ENCODE results near the gene AUTS2.

Gene AUTS2

DNA sequence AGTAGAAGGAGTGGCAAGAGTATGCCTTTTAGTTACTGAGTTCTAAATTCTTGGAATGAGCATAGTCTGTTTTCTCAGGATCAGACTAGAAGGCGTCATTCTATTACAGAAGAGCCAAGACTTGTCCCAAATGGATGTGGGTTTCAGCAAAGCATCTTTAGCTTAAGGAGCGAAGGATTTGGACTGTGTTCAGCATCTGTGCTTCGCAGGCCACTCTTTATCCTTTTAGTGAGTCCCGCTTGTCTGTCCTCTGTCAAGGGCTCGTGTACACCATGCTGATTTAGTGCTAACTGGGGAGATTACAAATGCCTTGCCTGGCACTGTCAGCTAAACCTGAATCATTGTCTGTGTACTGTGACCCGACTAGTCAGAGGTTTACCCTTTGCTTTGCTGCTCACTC lies 465.7 kb downstream of the AUTS2 start:
- DNase-seq (ENCODE audit: low read depth in 3 of 3) = no peak

DNA sequence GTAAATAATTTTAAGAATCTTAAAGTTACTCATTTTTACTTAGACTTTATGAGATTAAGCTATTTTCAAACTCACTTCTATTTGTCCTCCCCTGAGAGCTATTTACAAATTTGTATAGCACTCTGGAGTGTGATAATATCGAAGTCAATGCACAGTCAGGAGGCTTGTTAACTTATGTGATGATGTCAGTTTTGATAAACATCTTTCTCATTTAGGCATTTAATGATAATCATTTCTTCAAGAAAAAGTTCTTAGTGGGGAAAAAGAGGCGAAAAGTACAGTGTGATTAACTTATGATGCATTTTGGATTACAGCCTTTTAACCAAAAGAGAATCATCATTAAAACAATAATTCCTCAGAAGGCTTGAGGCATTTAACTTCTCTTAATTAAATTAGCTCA lies 468.6 kb downstream of the AUTS2 start:
- no peak for DNase-seq (ENCODE audit: low read depth in 3 of 3)

DNA sequence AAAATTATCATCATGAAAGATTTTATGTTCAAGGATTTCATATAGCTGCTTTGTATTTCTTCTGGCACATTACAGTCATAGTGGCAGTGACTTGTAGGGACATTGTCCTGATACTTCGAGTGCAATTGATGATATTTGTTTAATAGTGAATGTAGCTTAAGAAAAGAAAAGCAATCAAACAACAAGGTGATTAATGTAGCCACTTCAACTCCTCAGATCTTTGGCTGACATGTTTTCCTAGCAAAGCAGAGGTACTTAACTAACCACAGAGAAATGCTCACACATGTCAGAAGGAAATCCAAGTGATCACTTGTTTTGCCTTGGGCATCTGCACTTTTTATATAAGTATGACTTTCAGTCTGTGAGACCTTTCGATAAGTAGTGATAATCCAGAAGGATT lies 470.3 kb downstream of the AUTS2 start:
- no peak for DNase-seq (ENCODE audit: low read depth in 3 of 3)

DNA sequence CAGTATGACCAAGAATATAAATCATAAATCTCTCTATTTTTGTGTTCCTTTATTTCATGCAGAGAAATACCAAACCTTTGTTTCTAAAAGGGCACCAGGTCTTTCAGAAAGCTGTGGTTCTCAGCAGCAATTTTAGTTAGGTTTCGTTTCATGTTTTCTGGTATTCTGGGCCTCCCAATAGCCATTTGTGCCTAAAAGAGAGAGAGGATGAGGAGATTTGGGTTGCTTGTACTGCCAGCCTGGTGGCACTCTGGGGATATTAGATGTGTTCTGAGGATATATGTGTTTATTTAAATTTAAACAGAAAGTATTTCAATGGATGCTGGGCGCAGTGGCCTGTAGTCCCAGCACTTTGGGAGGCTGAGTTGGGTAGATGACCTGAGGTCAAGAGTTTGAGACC lies 471.7 kb downstream of the AUTS2 start:
- no peak for DNase-seq (ENCODE audit: low read depth in 3 of 3)

DNA sequence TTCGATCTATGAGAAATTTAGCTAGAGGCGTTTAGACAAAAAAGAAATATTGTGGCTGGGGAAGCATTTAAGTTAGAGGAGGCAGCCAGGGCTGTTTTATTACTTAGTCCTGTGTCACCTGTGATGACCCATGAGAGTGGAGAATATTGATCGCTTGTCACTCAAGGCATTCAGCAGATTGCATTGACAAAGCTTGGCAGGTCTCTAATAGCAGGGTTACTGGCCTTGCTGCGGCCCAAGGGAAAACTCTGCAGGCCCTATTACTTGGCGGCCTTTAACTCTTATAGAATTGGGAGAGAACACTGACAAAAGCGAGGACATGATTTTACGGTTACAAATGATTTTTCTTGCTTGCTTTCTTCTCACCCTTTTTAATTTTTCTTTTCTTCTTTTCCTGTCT lies 473.5 kb downstream of the AUTS2 start:
- DNase-seq (ENCODE audit: low read depth in 3 of 3) = no peak

DNA sequence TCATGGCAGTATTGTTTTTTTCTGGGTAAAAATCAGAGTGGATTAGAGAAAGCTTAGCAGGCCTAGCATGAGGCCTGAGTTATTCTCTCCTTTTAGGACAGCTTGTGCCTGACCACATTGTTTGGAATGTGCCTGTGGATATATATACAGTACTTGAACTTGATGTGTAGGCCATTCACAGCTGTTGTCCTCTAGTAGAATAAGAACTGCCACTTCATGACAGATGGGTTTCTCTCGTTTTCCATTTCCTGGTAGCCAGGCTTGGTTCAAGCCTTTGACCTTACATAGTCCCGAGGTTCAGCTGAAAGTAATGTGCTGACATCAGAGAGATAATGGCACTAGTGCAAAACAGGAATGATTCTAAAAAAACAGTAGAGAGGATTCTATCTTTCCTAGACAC lies 473.9 kb downstream of the AUTS2 start:
- no peak for DNase-seq (ENCODE audit: low read depth in 3 of 3)

DNA sequence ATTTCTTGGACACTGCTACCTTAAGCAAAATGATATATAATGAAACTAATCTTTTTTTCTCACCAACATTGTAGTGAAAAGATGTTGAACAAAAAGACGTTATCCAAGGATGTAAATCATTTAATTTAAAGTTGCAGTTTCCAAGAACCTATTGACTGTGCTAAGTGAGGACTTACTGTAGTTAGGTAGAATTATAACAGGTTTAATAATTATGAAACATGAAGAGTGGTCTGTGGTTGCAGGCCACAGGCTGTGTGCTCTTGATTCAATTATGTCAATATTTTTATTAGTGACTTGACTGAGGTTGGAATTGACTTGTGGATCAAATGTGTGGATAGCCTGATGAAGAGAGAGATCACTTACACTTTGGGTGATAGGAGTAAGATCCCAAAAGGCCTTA lies 478.1 kb downstream of the AUTS2 start:
- no peak for DNase-seq (ENCODE audit: low read depth in 3 of 3)

DNA sequence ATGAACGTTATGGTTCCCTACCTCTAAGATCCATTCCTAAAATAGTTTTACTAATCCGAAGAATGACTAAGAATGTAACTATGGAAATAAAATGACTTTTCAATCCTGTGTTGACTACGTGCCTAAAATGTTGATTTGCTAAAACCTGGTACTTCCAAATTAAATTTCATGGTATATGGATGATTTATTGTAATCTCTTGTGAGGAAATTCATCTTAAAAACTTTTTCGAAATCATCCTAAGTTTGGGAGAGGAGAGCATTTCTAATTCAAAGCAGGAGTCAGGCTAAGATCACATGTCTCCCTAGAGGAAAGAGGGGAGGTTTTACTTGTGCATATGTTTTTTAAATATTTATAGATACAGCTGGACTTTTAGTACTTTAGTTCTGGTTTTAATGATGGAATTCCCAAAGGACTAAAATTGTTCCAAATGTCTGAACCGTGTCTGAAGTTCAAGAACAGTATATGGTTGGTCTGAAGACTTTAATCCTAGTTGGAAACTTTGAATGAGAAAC lies 483.9 kb downstream of the AUTS2 start:
- DNase-seq (ENCODE audit: low read depth in 3 of 3) = no peak

DNA sequence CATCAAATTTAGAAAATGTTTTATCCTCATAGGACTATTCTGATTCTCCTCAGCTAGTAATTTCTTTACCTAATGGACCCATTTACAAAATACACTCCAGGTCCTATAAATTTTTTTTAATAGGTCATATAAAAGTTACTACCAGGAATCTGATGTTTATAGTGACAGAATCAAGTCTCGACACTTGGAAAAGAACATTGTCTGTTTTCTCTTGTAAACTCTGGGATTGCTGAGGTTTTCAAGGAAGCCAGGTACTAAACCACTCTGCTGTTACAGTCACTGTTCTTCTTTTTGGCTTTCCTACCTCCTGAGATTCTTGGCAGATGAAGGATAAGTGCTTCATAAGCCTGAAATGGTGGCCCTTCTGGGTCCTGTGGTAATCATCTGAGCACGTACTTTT lies 493.1 kb downstream of the AUTS2 start:
- DNase-seq (ENCODE audit: low read depth in 3 of 3) = no peak

DNA sequence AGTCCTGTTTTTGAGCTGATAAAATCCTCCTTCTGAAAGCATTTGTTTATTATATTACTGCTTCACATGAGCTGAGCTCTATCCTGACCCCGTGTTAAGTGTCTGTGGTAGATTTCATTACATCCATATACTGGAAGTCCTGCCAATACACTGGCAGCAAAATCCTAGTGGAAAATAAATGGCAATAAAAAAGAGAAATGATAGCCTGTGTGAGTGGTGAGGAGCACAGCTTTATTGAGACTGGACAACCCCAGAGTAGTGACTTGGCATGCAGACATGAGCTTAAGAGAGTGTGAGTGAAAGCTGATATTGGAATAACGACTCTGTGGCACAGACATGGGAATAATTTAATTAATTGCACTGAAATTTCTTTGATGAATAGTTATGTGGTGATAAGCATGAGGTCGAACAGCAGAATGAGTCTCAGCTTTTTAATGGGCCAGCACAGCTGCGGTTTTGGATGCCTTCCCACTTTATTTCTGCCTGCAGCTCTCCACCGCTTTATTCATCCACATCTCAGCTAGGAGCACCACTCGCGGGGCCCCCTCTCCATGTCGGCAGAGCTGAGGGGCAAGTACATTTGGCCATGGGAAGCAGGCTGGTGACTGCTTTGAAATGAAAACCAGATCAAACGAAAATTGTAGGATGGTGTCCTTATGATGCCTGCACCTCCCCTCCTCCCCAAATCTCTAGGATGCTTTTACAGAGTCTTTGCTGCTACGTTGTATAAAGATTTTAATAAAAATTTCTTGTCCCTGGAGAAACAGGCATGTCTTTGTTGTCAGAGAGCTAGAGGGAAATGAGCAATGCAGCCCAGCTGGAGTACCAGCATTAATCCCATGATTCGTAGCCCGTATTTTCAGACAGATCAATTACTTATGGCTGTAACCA lies 494.3 kb downstream of the AUTS2 start:
- no peak for DNase-seq (ENCODE audit: low read depth in 3 of 3)

DNA sequence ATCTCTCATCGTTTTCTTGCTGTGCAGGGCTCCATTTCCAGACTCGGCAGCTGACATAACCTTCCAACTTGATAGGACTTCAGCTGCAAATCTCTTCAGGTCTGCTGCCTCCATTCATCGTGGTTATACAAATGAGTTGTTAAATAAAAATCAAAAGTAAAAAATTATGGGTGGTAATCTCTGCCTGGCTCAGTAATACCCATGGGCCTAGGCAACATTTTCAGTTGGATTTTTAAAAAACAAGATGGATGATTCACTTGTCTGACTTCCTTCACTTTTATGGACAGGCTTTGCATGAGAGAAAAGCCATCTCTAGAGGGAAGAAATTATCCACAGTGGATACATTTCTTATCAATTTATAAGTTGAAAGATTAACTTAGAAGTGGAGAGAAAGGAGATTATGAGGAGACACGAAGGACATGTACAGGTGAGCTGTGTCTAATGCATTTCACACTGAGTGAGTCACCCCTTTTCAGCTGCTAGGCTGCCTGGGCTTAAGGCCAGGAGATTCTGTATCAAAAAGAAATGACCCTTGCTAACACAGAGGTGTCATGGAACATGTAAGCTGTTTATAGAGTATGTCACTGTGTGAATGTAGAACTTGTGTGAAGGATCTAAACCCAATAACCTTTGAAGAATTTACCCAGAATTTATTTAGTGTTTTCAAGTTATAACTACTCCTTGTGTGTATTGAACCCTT lies 495.1 kb downstream of the AUTS2 start:
- DNase-seq (ENCODE audit: low read depth in 3 of 3) = no peak

DNA sequence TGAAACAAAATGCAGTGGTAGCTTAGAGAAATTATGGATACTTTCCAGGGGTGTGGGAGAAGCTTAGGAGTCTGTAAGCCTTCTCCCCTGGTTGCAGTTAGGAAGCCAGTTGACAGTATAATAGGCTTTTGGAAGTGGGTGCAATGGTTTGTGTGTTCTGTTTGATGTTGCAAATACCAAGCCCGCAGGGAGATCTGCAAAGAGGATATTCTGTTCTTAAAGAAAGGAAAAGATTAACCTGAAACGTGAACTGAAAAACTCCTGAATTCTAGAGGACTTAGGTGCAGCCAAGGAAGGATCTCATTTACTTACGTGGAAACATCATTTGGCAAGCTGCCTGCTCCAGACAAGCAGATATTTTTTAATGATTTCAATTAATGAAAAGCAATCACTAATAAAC lies 496.6 kb downstream of the AUTS2 start:
- no peak for DNase-seq (ENCODE audit: low read depth in 3 of 3)

DNA sequence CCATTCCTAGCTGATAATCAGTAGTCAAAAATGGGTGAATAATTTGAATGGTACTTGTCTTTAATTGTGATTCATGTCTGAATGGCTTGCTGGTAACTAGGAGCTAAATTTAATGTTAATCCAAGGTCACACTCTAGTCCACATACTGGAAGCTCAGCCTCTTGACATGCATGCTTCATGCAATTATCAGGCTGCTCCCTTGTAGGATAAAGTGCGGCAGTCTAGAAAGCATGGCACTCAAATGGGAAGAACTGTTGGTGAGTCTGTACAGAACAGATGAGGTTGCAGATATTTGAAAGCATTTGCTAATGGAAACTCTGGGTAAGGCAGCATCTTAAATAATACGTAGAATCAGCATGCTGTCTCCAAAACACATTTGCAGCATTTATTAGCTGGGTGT lies 499.4 kb downstream of the AUTS2 start:
- no peak for DNase-seq (ENCODE audit: low read depth in 3 of 3)

DNA sequence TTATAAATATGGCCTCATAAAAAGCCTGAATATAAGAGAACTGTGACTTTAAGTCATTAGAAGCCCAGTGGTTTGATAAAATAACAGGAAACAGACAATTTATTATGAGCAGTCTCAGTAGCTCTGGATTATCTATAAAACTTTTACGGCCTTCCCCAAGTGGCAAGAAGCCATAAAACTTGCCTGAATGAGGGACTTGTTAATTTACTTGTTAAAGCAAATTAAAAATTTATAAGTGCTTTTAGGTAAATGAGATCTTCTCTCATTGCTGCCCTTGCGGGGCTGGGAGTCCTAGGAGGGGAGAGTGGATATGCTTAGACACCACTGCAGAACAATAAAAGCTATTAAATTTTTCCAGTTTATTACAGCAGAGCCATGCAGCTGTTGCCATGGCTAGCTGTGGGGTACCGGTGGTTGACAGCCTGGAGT lies 499.9 kb downstream of the AUTS2 start:
- no peak for DNase-seq (ENCODE audit: low read depth in 3 of 3)

DNA sequence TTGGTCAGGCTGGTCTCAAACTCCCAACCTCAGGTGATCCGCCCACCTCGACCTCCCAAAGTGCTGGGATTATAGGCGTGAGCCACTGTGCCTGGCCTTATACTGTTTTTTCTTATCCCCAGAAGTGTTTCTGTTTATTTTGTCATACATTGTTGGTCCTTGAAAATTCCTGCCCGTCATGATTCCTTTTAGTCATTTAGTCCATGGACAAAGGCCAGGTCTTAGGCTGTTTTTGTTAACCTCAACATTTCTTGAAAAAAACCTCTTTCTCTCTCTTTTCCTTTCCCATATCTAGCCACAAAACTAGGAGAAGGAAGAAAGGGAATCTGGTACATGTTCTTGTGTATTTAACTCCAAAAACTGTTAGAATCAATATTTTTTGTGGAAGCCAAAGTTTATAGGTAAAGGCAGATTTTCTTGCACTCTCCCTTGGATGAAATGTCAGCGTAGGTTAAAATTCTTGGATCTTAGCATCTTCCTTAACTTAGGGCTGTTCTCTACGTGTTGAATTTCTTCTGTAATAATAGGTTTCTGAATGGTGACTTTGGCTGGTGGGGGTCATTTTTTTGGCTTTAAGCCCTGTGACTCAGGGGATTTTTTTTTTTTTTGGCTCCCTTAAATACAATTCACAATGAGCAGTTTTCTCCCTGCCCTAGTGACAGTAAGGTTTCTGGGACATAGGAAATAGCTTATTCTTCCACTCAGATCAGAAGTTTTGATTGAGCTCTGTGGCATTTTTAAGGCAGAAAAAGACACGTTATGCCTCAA lies 500.8 kb downstream of the AUTS2 start:
- no peak for DNase-seq (ENCODE audit: low read depth in 3 of 3)

DNA sequence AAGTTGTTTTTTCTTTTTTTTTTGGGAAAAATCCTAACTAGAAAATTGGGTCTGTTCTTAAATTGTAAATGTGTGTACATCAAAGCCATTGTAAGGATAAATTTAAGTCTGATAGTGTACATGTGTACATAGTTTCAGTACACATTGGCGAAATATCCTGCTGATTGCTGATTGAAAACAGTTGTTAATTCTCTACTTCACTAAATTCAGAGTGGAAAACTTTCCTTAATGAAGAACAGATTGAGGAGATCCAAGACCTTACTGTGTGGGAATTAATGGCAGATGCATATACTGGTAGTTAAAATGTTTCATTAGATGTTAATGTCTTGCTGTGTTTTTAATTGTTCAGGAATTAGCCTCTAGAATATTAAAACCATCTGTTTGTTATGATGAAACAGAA lies 506.0 kb downstream of the AUTS2 start:
- no peak for DNase-seq (ENCODE audit: low read depth in 3 of 3)

DNA sequence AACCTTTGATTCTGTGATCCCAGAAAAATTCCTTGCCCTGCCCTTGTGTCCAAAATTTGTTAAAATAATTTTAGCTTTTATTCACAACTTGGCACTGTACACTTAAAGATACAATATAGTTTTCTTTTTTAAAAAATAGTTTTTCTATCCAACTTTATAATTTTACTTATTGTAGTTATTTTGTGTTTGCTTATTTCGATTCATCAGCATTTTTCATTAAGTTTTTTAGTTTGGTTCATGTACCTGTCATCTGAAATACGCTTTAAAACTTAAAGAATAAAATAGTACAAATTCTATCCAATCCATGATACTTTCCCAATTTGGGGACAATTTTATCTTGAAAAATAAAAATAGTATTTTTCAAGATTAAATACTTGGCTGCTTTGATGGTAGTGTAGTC lies 514.8 kb downstream of the AUTS2 start:
- DNase-seq (ENCODE audit: low read depth in 3 of 3) = no peak

DNA sequence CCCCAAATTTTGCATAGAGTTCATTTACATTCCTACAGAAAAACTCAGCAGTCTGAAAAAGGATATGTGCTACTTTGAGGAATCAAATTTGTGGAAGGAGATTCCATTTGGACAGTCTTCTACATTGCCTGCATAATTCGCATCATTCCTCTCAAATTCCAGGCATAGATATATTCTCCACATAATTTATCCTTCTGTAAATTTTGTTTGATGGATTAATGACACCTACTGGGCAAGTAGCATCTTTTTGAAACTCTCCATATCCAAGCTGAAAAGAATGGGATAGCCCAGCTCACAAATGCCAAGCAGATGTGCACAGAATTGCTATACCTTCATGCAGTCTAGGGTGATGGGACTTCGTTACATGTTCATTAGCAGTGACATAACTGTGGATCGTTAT lies 515.3 kb downstream of the AUTS2 start:
- DNase-seq (ENCODE audit: low read depth in 3 of 3) = no peak

DNA sequence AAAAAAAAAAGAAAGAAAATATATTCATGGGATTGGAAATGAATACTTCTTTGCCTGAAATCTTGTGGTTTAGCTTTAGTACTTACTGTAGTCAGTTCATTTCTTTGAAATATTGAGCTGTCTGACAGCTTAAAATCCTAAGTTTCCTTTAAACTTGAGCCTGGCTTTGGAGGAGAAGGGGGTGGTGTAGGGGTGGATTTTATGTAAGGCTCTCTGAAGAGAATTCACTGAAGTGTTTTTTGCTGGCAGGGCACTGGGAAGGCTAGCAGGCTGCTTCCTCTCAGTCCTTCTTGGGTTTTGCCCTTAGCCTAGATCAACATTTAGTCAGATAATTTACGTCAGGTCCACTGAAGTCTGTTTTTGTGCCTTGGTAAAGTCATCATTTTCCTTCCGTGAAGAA lies 516.5 kb downstream of the AUTS2 start:
- no peak for DNase-seq (ENCODE audit: low read depth in 3 of 3)

DNA sequence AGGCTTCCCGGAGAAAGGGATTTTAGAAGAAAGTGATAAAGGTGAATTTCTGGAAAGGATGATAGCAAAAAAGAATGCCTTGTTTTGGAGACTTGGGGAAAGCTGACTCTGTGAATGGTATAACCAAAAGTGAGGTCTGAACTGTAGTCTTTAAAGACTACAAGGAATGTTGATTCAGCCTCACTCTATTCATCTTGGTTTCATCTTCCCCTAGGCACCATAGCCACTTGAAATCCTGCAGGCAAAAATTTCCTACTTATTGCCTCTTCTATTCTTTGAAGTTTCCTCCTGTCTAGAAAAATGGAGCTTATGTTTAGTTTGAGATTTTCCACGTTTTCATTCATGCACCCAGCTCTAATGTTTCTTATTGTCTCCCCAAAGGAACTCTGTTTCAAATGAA lies 518.0 kb downstream of the AUTS2 start:
- DNase-seq (ENCODE audit: low read depth in 3 of 3) = no peak

DNA sequence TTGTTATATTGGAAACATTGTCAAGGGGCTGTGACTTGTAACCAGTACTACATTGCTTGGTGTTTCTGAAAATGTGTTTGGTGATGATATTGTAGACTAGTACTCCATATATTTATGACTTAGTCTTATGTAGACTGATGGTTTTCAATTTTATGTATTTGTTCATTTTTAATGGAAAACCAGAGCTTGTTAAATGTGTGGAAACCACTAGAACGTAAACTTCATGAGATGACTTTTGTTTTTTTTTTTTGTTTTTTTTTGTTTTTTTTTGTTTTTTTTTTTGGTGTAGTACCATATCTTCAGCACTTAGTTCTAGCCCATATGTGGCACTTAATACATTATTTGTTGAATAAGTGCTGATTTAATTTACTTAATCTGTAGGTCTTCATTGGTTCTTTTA lies 518.6 kb downstream of the AUTS2 start:
- DNase-seq (ENCODE audit: low read depth in 3 of 3) = no peak

DNA sequence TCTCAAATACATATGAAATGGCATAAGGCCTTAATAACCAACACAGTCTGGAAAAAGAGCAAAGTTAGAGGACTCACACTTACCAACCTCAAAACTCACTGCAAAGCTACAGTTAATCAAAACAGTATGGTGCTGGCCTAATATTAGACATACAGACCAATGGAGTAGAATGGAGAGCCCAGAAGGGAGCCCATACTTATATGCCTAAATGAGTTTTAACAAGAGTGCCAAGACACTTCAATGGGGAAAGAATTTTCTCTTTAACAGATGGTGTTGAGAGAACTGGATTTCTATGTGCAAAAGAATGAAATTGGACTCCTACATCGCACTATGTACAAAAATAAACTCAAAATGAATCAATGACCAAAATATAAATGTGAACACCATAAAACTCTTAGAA lies 522.6 kb downstream of the AUTS2 start:
- DNase-seq (ENCODE audit: low read depth in 3 of 3) = no peak
